Heart right ventricle (tissue), 16 donors: Measurements from ENCODE around the gene COQ4. TPM values are rescaled to one million over a fixed set of nuclear protein-coding genes. Genes with fewer than 3 reads are reported as not detected.

Experiments used
- ATAC-seq, 8 donors: fragments of 200-7000 bp; cut with Tn5 transposase; one replicate each; pipeline ENCODE4 v1.9.1; 2020; ENCODE audit warnings: mild to moderate bottlenecking in 8 of 8, moderate library complexity in 8 of 8, moderate number of reproducible peaks in 1 of 8
- DNase-seq, 2 donors: peaks; one replicate each; pipeline ENCODE4 v3.0.0-alpha.2; 2020
- H3K27ac ChIP-seq, 10 donors: fragments of 200-600 bp; sonication (generic) in 2 of 10; one replicate each; pipeline versions ENCODE4 v1.5.0 to v1.8.0; 2020 to 2022; ENCODE audit warnings: mild to moderate bottlenecking in 3 of 10
- H3K27me3 ChIP-seq, 7 donors: fragments of 200-600 bp; one replicate each; pipeline ENCODE4 v1.8.0; 2021 to 2022; ENCODE audit warnings: mild to moderate bottlenecking in 2 of 7
- H3K36me3 ChIP-seq, 9 donors: fragments of 200-600 bp; sonication (generic) in 1 of 9; one replicate each; pipeline versions ENCODE4 v1.5.0 to v1.8.0; 2020 to 2022; ENCODE audit warnings: mild to moderate bottlenecking in 2 of 9
- H3K4me1 ChIP-seq, 9 donors: fragments of 200-600 bp; sonication (generic) in 1 of 9; one replicate each; pipeline versions ENCODE4 v1.5.0 to v1.8.0; 2020 to 2022; ENCODE audit warnings: mild to moderate bottlenecking in 4 of 9
- H3K4me3 ChIP-seq, 10 donors: fragments of 200-600 bp; sonication (generic) in 2 of 10; one replicate each; pipeline versions ENCODE4 v1.5.0 to v1.8.0; 2020 to 2022; ENCODE audit warnings: mild to moderate bottlenecking in 7 of 10, moderate library complexity in 2 of 10
- H3K9me3 ChIP-seq, 11 donors: fragments of 200-600 bp in 10 of 11; sonication (generic) in 2 of 11; one replicate each; pipeline versions ENCODE4 v1.5.0 to v1.8.0; 2013 to 2022; ENCODE audit warnings: mild to moderate bottlenecking in 2 of 11, control low read depth in 1 of 11, moderate library complexity in 1 of 11
- WGBS, 2 donors: extraction: QIAGEN DNeasy Blood & Tissue Kit; methylation state at CpG; one replicate each; pipeline ENCODE4 v1.1.7; 2013; ENCODE audit warnings: inconsistent platforms in 1 of 2; 5-methylcytosine and 5-hydroxymethylcytosine counted together
- intact Hi-C, 10 donors: fragments of 100-400 bp; cut with DNase I; formaldehyde crosslinking; loops; one replicate each; pipeline versions ENCODE4 v1.11.1 to v1.14.2; 2022
- polyA plus RNA-seq, 2 donors: library from polyadenylated mRNA; stranded (reverse); fragments of 200-250 nt; gene quantifications; one replicate each; pipeline ENCODE4 v1.2.3, GENCODE V29; 2013
- total RNA-seq, 10 donors: library from RNA; stranded (reverse); fragmentation: NEBNext Ultra II Directional in 3 of 10; extraction: Animal tissue kit (Norgen Biotek cat#: 25700) in 3 of 10; gene quantifications; one replicate each; pipeline versions ENCODE4 v1.2.1 to v1.2.4, GENCODE V29; 2021 to 2023
- TF ChIP-seq, protein P1 (sequence below), 9 donors: fragments of 200-600 bp; sonication (generic) in 2 of 9; IDR thresholded peaks; one replicate each; pipeline versions ENCODE4 v1.5.0 to v1.8.0; 2021 to 2022; ENCODE audit warnings: antibody characterized with exemption in 9 of 9, mild to moderate bottlenecking in 5 of 9, moderate library complexity in 1 of 9
- donor health status: Arrhythmogenic right ventricular cardiomyopathy.
- donor health status: ischemic (EF 13 %, LVEDD 7.1; RV severe dilation, severe dysfunction).
- donor health status: healthy with polysubstance abuse.
- donor health status: DM: no; HTN: yes; CAD: no.
- donor health status: DM: no; HTN: no; CAD: no.
- donor health status: ischemic (EF 25% LVEDD 6.9; RV normal size, moderate dysfunction).
- donor health status: ischemic (EF 25% LVEDD 5.7; RV mildly dilated, moderate dysfunction).
- donor health status: healthy.
- donor health status: DM: yes; HTN: yes; CAD: no.
- donor health status: Ischemic cardiomyopathy.
- donor health status: ischemic (EF 35%, LVEDD 5.7; RV mildly dilated, moderate dysfunction).
- donor health status: nonischemic (EF 11% LVEDD 7.7; RV severe dilation, severe dysfunction).
- donor health status: DM: yes; HTN: yes; CAD: no.
- donor health status: PGD.
- donor health status: ischemic (EF 29% LVEDD 5.4; RV normal size, mild dysfunction).
- donor health status: nonischemic (EF 23%, LVEDD 6.1; RV moderate dilation, normal function).

COQ4 gene
- total and polyA plus RNA-seq, 12 donors = 26.5 to 42.8 (median 30.2) TPM

DNA sequence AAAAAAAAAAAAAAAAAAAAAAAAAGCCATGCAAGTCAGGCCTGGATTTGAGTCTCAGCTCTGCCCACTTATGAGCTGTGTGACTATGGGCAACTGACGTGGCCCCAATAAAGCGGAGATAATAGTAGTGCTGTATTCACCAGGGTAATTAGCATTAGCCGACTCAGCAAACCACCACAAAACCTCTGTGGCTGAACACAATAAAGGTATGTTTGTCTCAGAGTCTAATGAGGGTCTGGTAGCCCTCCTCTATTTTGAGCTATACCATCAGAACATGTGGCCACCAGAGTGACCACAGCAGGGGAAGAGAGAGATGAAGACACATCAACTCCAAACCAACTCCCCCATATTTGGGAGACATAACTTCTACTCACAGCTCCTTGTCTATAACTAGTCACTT is 30.6 kb upstream of the COQ4 start:
- Histone ChIP-seq H3K4me3 (no peak overlapping the region), H3K4me1 (peaks cover 0 to 4% (median 0%) of the 10 kb centered on the region in 9 donors), H3K36me3 (peaks cover 0 to 55% (median 4%) of the 10 kb centered on the region in 9 donors), H3K27me3 (no peaks in the 10 kb centered on the region), H3K27ac (no peak overlapping the region), H3K9me3 (no peaks in the 10 kb centered on the region)
- intact Hi-C loops = loop anchor here in 1 of 10 donors (10.0 kb wide), 1 partner anchor 233 kb away; no protein-coding TSS in a partner anchor
- 93 to 96% methylated on average over 3 of the region's 3 CpGs for WGBS, 2 donors
- TF ChIP-seq, protein P1, sequence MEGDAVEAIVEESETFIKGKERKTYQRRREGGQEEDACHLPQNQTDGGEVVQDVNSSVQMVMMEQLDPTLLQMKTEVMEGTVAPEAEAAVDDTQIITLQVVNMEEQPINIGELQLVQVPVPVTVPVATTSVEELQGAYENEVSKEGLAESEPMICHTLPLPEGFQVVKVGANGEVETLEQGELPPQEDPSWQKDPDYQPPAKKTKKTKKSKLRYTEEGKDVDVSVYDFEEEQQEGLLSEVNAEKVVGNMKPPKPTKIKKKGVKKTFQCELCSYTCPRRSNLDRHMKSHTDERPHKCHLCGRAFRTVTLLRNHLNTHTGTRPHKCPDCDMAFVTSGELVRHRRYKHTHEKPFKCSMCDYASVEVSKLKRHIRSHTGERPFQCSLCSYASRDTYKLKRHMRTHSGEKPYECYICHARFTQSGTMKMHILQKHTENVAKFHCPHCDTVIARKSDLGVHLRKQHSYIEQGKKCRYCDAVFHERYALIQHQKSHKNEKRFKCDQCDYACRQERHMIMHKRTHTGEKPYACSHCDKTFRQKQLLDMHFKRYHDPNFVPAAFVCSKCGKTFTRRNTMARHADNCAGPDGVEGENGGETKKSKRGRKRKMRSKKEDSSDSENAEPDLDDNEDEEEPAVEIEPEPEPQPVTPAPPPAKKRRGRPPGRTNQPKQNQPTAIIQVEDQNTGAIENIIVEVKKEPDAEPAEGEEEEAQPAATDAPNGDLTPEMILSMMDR (IDR thresholded peaks at IDR 0.05) = no peak
- DNase-seq = no peak
- no peak for ATAC-seq

GRCh38 chr9:128293091-128293490 is 29.5 kb upstream of the COQ4 start:
- WGBS, 2 donors = 85 to 89% methylated on average over 4 of the region's 4 CpGs
- intact Hi-C loops = loop anchor here in 1 of 10 donors (10.0 kb wide), 1 partner anchor 232 kb away; no protein-coding TSS in a partner anchor
- H3K9me3 ChIP-seq = no peaks in the 10 kb centered on the region

GRCh38 chr9:128294142-128294541 is 28.5 kb upstream of the COQ4 start:
- ATAC-seq = no peak
- Histone ChIP-seq H3K4me3 (no peak overlapping the region), H3K27me3 (no peaks in the 10 kb centered on the region), H3K9me3 (no peaks in the 10 kb centered on the region), H3K27ac (no peak overlapping the region), H3K4me1 (peaks cover 0 to 4% (median 0%) of the 10 kb centered on the region in 9 donors), H3K36me3 (peaks cover 0 to 34% (median 0%) of the 10 kb centered on the region in 9 donors)
- TF ChIP-seq, protein P1 (IDR thresholded peaks at IDR 0.05) = no peak
- 89% methylated on average over 4 of the region's 4 CpGs for WGBS, 2 donors
- no peak for DNase-seq
- intact Hi-C loops = loop anchor here in 1 of 10 donors (10.0 kb wide), 1 partner anchor 231 kb away; no protein-coding TSS in a partner anchor

More at GRCh38 chr9:128293091-128293490, 29.5 kb upstream of the COQ4 start:
- Histone ChIP-seq H3K27ac (no peak overlapping the region), H3K4me1 (peaks cover 0 to 4% (median 0%) of the 10 kb centered on the region in 9 donors), H3K27me3 (no peaks in the 10 kb centered on the region), H3K4me3 (no peak overlapping the region), H3K36me3 (peaks cover 0 to 44% (median 4%) of the 10 kb centered on the region in 9 donors)
- TF ChIP-seq, protein P1 (IDR thresholded peaks at IDR 0.05) = no peak
- ATAC-seq (no peak), DNase-seq (no peak)

- H3K4me3 ChIP-seq = no peak overlapping the region
- H3K9me3 ChIP-seq = no peaks in the 10 kb centered on the region
- peaks cover 0 to 4% (median 0%) of the 10 kb centered on the region in 9 donors for H3K4me1 ChIP-seq
- TF ChIP-seq, protein P1 (IDR thresholded peaks at IDR 0.05) = no peak
- 90 to 91% methylated on average over 16 of the region's 16 CpGs for WGBS, 2 donors
- no peak overlapping the region for H3K27ac ChIP-seq
- intact Hi-C loops = loop anchor here in 3 of 10 donors (5.0 to 10.0 kb wide), 4 partner anchors 46 to 228 kb away; partner anchors contain the start of gene SLC27A4 (in 1 of the 3)
- DNase-seq (no peak), ATAC-seq (no peak)
- H3K36me3 ChIP-seq = peaks cover 0 to 18% (median 0%) of the 10 kb centered on the region in 9 donors
- no peaks in the 10 kb centered on the region for H3K27me3 ChIP-seq
These were observed 26.1 kb upstream of the COQ4 start for GRCh38 chr9:128296340-128297220.
